OCI-LY1 (cell line): ENCODE measurements around the gene GUCA1A.

Experiments used
- H2AFZ ChIP-seq: fragments of 200-600 bp; sonication (generic), shearing (Covaris generic); 2 replicates; pipeline ENCODE4 v1.6.0; 2014; ENCODE audit warnings: antibody characterized with exemption, mild to moderate bottlenecking, low read length
- H3F3A ChIP-seq: fragments of 200-600 bp; sonication (generic), shearing (Covaris generic); 2 replicates; pipeline ENCODE4 v1.6.0; 2014; ENCODE audit warnings: mild to moderate bottlenecking, antibody characterized with exemption, low read length, moderate library complexity; ENCODE audit not compliant: insufficient read depth
- H3K27ac ChIP-seq: fragments of 200-600 bp; sonication (generic); 2 replicates; pipeline ENCODE4 v1.5.1; 2014; ENCODE audit warnings: low read length, mixed run types, mild to moderate bottlenecking, low read depth; ENCODE audit not compliant: poor library complexity, severe bottlenecking
- H3K27me3 ChIP-seq: fragments of 200-600 bp; sonication (generic); 2 replicates; pipeline ENCODE4 v1.6.0; 2014; ENCODE audit warnings: antibody characterized with exemption, mild to moderate bottlenecking, low read length, moderate library complexity; ENCODE audit not compliant: insufficient read depth
- H3K36me3 ChIP-seq: fragments of 200-600 bp; sonication (generic); 2 replicates; pipeline ENCODE4 v1.6.1; 2014; ENCODE audit warnings: mild to moderate bottlenecking, antibody characterized with exemption, low read length, moderate library complexity, mixed read lengths; ENCODE audit not compliant: insufficient read depth
- H3K4me1 ChIP-seq: fragments of 200-600 bp; sonication (generic); 2 replicates; pipeline ENCODE4 v1.5.1; 2014; ENCODE audit warnings: mild to moderate bottlenecking, low read length, moderate library complexity; ENCODE audit not compliant: insufficient read depth, severe bottlenecking
- H3K4me2 ChIP-seq: fragments of 200-600 bp; sonication (generic), shearing (Covaris generic); 2 replicates; pipeline ENCODE4 v1.6.1; 2014; ENCODE audit warnings: low read length
- H3K4me3 ChIP-seq: fragments of 200-600 bp; sonication (generic); 2 replicates; pipeline ENCODE4 v1.5.1; 2014; ENCODE audit warnings: low read length, low read depth, mild to moderate bottlenecking, mixed read lengths; ENCODE audit not compliant: poor library complexity, severe bottlenecking
- H3K79me2 ChIP-seq: fragments of 200-600 bp; shearing (Covaris generic); 2 replicates; pipeline ENCODE4 v1.6.1; 2016; ENCODE audit warnings: mixed run types, low read length, mixed read lengths; ENCODE audit not compliant: insufficient read depth
- H3K9ac ChIP-seq: fragments of 200-600 bp; sonication (generic), shearing (Covaris generic); 2 replicates; pipeline ENCODE4 v1.6.1; 2014; ENCODE audit warnings: mild to moderate bottlenecking, low read length, mixed read lengths
- H3K9me2 ChIP-seq: fragments of 200-600 bp; sonication (generic), shearing (Covaris generic); 2 replicates; pipeline ENCODE4 v1.6.1; 2014; ENCODE audit warnings: low read depth, mild to moderate bottlenecking, low read length, mixed read lengths
- H3K9me3 ChIP-seq: fragments of 200-600 bp; shearing (Covaris generic); 2 replicates; pipeline ENCODE4 v1.6.1; 2014; ENCODE audit warnings: low read length, mixed read lengths
- H4K20me1 ChIP-seq: fragments of 200-600 bp; sonication (generic), shearing (Covaris generic); 2 replicates; pipeline ENCODE4 v1.6.0; 2016; ENCODE audit warnings: mild to moderate bottlenecking, low read length; ENCODE audit not compliant: insufficient read depth
- EZH2 ChIP-seq: fragments of 200-600 bp; sonication (generic), shearing (Covaris generic); IDR thresholded peaks from 2 replicates; pipeline ENCODE4 v1.8.0; 2017; ENCODE audit warnings: borderline replicate concordance, mixed run types, mild to moderate bottlenecking, antibody characterized with exemption, low read length, moderate library complexity, mixed read lengths
- TF ChIP-seq, protein P1 (sequence below): fragments of 200-600 bp; sonication (generic), shearing (Covaris generic); IDR thresholded peaks from 2 replicates; pipeline ENCODE4 v1.5.1; 2017; ENCODE audit warnings: mild to moderate bottlenecking, antibody characterized with exemption, low read length, moderate library complexity, mixed read lengths

Gene GUCA1A

DNA sequence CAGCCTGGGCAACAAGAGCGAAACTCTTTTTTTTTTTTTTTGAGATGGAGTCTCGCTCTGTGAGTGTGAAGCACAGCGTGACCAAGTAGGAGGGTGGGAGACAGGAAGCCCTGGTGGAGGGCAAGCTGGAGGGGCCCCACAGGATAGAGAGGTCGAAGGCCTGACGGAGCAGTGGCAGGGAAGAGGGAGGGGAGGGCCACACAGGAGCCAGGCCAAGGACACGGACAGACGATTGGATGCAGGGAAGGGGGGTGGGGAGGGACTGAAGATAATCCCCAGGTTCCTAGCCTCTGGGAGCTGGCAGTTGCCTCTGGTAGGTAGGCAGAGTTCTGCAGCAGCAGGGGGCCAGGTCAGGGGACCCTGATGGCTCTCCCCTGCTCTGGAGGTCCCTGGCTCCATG lies 10.8 kb upstream of the GUCA1A start:
- no peak overlapping the region for H3K27ac ChIP-seq
- no peaks in the 10 kb centered on the region for H3K9me2 ChIP-seq
- H3K9ac ChIP-seq = no peak overlapping the region
- no peak overlapping the region for H3K4me3 ChIP-seq
- no peaks in the 10 kb centered on the region for H3F3A ChIP-seq
- H3K79me2 ChIP-seq = no peaks in the 10 kb centered on the region
- no peaks in the 10 kb centered on the region for H4K20me1 ChIP-seq
- no peak overlapping the region for H3K4me2 ChIP-seq
- H2AFZ ChIP-seq = no peak overlapping the region
- peaks cover 14% of the 10 kb centered on the region for H3K27me3 ChIP-seq
- no peaks in the 10 kb centered on the region for H3K36me3 ChIP-seq
- no peaks in the 10 kb centered on the region for H3K9me3 ChIP-seq
- no peaks in the 10 kb centered on the region for H3K4me1 ChIP-seq
- no peak for TF ChIP-seq EZH2
- TF ChIP-seq, protein P1, sequence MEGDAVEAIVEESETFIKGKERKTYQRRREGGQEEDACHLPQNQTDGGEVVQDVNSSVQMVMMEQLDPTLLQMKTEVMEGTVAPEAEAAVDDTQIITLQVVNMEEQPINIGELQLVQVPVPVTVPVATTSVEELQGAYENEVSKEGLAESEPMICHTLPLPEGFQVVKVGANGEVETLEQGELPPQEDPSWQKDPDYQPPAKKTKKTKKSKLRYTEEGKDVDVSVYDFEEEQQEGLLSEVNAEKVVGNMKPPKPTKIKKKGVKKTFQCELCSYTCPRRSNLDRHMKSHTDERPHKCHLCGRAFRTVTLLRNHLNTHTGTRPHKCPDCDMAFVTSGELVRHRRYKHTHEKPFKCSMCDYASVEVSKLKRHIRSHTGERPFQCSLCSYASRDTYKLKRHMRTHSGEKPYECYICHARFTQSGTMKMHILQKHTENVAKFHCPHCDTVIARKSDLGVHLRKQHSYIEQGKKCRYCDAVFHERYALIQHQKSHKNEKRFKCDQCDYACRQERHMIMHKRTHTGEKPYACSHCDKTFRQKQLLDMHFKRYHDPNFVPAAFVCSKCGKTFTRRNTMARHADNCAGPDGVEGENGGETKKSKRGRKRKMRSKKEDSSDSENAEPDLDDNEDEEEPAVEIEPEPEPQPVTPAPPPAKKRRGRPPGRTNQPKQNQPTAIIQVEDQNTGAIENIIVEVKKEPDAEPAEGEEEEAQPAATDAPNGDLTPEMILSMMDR = no peak

DNA sequence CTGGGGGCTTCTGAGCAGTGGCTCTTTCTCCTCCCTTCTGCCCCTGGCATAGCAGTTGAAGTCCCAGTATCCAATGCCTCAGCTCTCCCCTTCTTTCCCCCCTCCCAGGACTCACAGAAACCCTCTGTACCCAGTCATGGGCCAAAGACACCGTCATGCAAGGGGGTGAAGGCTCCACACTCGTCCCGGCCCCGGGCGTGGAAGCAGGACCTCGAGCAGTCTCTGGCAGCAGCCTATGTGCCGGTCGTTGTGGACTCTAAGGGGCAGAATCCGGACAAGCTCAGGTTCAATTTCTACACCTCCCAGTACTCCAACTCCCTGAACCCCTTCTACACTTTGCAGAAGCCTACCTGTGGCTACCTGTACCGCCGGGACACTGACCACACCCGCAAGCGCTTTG lies 10.4 kb upstream of the GUCA1A start:
- Histone ChIP-seq H3K9me2 (no peaks in the 10 kb centered on the region), H3K9me3 (no peaks in the 10 kb centered on the region), H3K27me3 (peaks cover 14% of the 10 kb centered on the region), H3K79me2 (no peaks in the 10 kb centered on the region), H3K27ac (no peak overlapping the region), H3K4me3 (no peak overlapping the region), H3K4me2 (no peak overlapping the region), H4K20me1 (no peaks in the 10 kb centered on the region), H3K9ac (no peak overlapping the region), H2AFZ (no peak overlapping the region), H3K4me1 (no peaks in the 10 kb centered on the region), H3F3A (no peaks in the 10 kb centered on the region), H3K36me3 (no peaks in the 10 kb centered on the region)
- no peak for TF ChIP-seq EZH2
- TF ChIP-seq, protein P1 = no peak

GRCh38 chr6:42163981-42164380 lies 9.2 kb upstream of the GUCA1A start:
- Histone ChIP-seq H3K27ac (no peak overlapping the region), H3K4me3 (no peak overlapping the region), H3K36me3 (no peaks in the 10 kb centered on the region), H3K79me2 (no peaks in the 10 kb centered on the region), H3K9me3 (no peaks in the 10 kb centered on the region), H3K4me1 (no peaks in the 10 kb centered on the region), H3F3A (no peaks in the 10 kb centered on the region), H3K27me3 (peaks cover 14% of the 10 kb centered on the region), H3K9ac (no peak overlapping the region), H2AFZ (no peak overlapping the region), H3K4me2 (no peak overlapping the region), H3K9me2 (no peaks in the 10 kb centered on the region), H4K20me1 (no peaks in the 10 kb centered on the region)
- TF ChIP-seq, protein P1 = no peak
- no peak for TF ChIP-seq EZH2
